ENCODE measurements around the gene OPN1LW. TPM values are rescaled to one million over a fixed set of nuclear protein-coding genes. Genes with fewer than 3 reads are reported as not detected.

The OPN1LW gene
- total RNA-seq, 4 donors from 2014 or later: not detected

- intact Hi-C loops (cut with DNase I): no loop called here
- H3K27ac ChIP-seq (replicated peaks in 1 of 4): peak within 1 kb of the TSS; percentile 95 to 99 (median 98)
- WGBS: 46% methylated on average over 27 of the region's 75 CpGs
Measured at GRCh38 chrX:154097589-154098541, 46.2 kb upstream of the OPN1LW start, which contains the start of gene MECP2. MECP2 (minus strand) TSS chrX:154097717.

GRCh38 chrX:154098551-154098950 lies 45.5 kb upstream of the OPN1LW start:
- DNase-seq (ENCODE audit: extremely low spot score): no peak
- TF ChIP-seq POLR2A (IDR thresholded peaks at IDR 0.05; ENCODE audit: low read depth) (no peak), EP300 (IDR thresholded peaks at IDR 0.05) (no peak), POLR2AphosphoS5 (IDR thresholded peaks at IDR 0.05) (no peak), CTCF (IDR thresholded peaks at IDR 0.05) (no peak)
- intact Hi-C loops (cut with DNase I): no loop called here
- 75% methylated on average over 2 of the region's 2 CpGs for WGBS
- H3K4me3 ChIP-seq: no peak overlapping the region
- H3K4me1 ChIP-seq: peaks cover 19 to 30% (median 29%) of the 10 kb centered on the region in 4 donors
- no peaks in the 10 kb centered on the region for H3K36me3 ChIP-seq
- no peaks in the 10 kb centered on the region for H3K27me3 ChIP-seq
- H3K9me3 ChIP-seq: no peaks in the 10 kb centered on the region
- no peak overlapping the region for H3K27ac ChIP-seq (replicated peaks in 1 of 4)

More at GRCh38 chrX:154097589-154098541, 46.2 kb upstream of the OPN1LW start, which contains the start of gene MECP2:
- Histone ChIP-seq H3K4me1 (peaks cover 21 to 37% (median 33%) of the 10 kb centered on the region in 4 donors), H3K36me3 (no peaks in the 10 kb centered on the region), H3K9me3 (no peaks in the 10 kb centered on the region), H3K27me3 (no peaks in the 10 kb centered on the region), H3K4me3 (peak within 1 kb of the TSS; percentile 77 to 88 (median 80))
- peak; percentile 97 for DNase-seq (ENCODE audit: extremely low spot score)
- TF ChIP-seq EP300 (IDR thresholded peaks at IDR 0.05) (no peak), POLR2AphosphoS5 (IDR thresholded peaks at IDR 0.05) (peak; percentile 42 to 76)

- Histone ChIP-seq H3K9me3 (peaks cover 0 to 5% (median 0%) of the 10 kb centered on the region in 4 donors), H3K27me3 (no peaks in the 10 kb centered on the region), H3K4me1 (no peaks in the 10 kb centered on the region), H3K36me3 (no peaks in the 10 kb centered on the region), H3K4me3 (no peak overlapping the region), H3K27ac (replicated peaks in 1 of 4) (no peak overlapping the region)
- DNase-seq (ENCODE audit: extremely low spot score): no peak
- TF ChIP-seq POLR2A (IDR thresholded peaks at IDR 0.05; ENCODE audit: low read depth) (no peak), POLR2AphosphoS5 (IDR thresholded peaks at IDR 0.05) (no peak), EP300 (IDR thresholded peaks at IDR 0.05) (no peak), CTCF (IDR thresholded peaks at IDR 0.05) (no peak)
- intact Hi-C loops (cut with DNase I): no loop called here
- WGBS: 60% methylated on average over 6 of the region's 6 CpGs
Measured at GRCh38 chrX:154113729-154114128, 30.3 kb upstream of the OPN1LW start.

GRCh38 chrX:154114652-154115051 lies 29.4 kb upstream of the OPN1LW start:
- peaks cover 0 to 5% (median 0%) of the 10 kb centered on the region in 4 donors for H3K9me3 ChIP-seq
- H3K36me3 ChIP-seq: no peaks in the 10 kb centered on the region
- no peak overlapping the region for H3K27ac ChIP-seq (replicated peaks in 1 of 4)
- intact Hi-C loops (cut with DNase I): no loop called here
- H3K4me3 ChIP-seq: no peak overlapping the region
- H3K4me1 ChIP-seq: no peaks in the 10 kb centered on the region
- TF ChIP-seq POLR2A (IDR thresholded peaks at IDR 0.05; ENCODE audit: low read depth) (no peak), POLR2AphosphoS5 (IDR thresholded peaks at IDR 0.05) (no peak), EP300 (IDR thresholded peaks at IDR 0.05) (no peak), CTCF (IDR thresholded peaks at IDR 0.05) (no peak)
- DNase-seq (ENCODE audit: extremely low spot score): no peak
- no peaks in the 10 kb centered on the region for H3K27me3 ChIP-seq
- 96% methylated on average over 5 of the region's 5 CpGs for WGBS

- Histone ChIP-seq H3K9me3 (peaks cover 0 to 5% (median 0%) of the 10 kb centered on the region in 4 donors), H3K4me3 (no peak overlapping the region), H3K27me3 (no peaks in the 10 kb centered on the region), H3K27ac (replicated peaks in 1 of 4) (no peak overlapping the region), H3K4me1 (no peaks in the 10 kb centered on the region), H3K36me3 (no peaks in the 10 kb centered on the region)
- 89% methylated on average over 10 of the region's 10 CpGs for whole genome bisulfite sequencing
- intact Hi-C loops (cut with DNase I): no loop called here
- TF ChIP-seq EP300 (IDR thresholded peaks at IDR 0.05) (no peak), POLR2A (IDR thresholded peaks at IDR 0.05; ENCODE audit: low read depth) (no peak), CTCF (IDR thresholded peaks at IDR 0.05) (no peak)
- DNase-seq (ENCODE audit: extremely low spot score): no peak
Measured at GRCh38 chrX:154115071-154115470, 29.0 kb upstream of the OPN1LW start.
